CD4-positive, alpha-beta T cell treated with Interleukin-10 for 1 hour (primary cell): ENCODE measurements around the gene CLCN7.

ENCODE experiments used
- DNase-seq: peaks from one replicate; pipeline ENCODE4 v3.0.0-alpha.2; 2020

Gene CLCN7

GRCh38 chr16:1398351-1398750, 76.5 kb downstream of the CLCN7 start:
- no peak for DNase-seq

GRCh38 chr16:1397779-1398178, 77.0 kb downstream of the CLCN7 start:
- no peak for DNase-seq

- no peak for DNase-seq
Observed at GRCh38 chr16:1395444-1396031, 79.3 kb downstream of the CLCN7 start.
